G401.6 (cell line): Measurements from ENCODE around the gene PPP4R2.
A peak's percentile ranks its signal among the peaks of the same experiment; 100 is the strongest.
"Not testable (repeated sequence)": the region's sequence is repeated elsewhere in the genome, so short reads cannot be mapped to it uniquely, and the experiment has no call there.

Source experiments
- FAIRE-seq: peaks from 2 replicates; lab custom pipeline; 2012; peaks lifted over from hg19 to GRCh38; lab: Jason Lieb, UNC

PPP4R2 gene

GRCh38 chr3:72977060-72977808, 19.4 kb upstream of the PPP4R2 start:
- peak; percentile 8 for FAIRE-seq

- no peak for FAIRE-seq
Observed at GRCh38 chr3:72982609-72983366, 13.8 kb upstream of the PPP4R2 start.

GRCh38 chr3:72985576-72985975, 11.0 kb upstream of the PPP4R2 start:
- FAIRE-seq = no peak

GRCh38 chr3:72990701-72991395, 5.8 kb upstream of the PPP4R2 start:
- FAIRE-seq = no peak

GRCh38 chr3:72991522-72991921, 5.1 kb upstream of the PPP4R2 start:
- FAIRE-seq = no peak

GRCh38 chr3:72993391-72993790, 3.2 kb upstream of the PPP4R2 start:
- FAIRE-seq = no peak

GRCh38 chr3:72995337-72995736, 1.3 kb upstream of the PPP4R2 start:
- no peak for FAIRE-seq

GRCh38 chr3:72996121-72996472, 514 bp upstream of the PPP4R2 start:
- FAIRE-seq = no peak

GRCh38 chr3:72997421-72997961, 880 bp downstream of the PPP4R2 start:
- FAIRE-seq = peak; percentile 60

GRCh38 chr3:72998466-72998865, 1.9 kb downstream of the PPP4R2 start:
- FAIRE-seq = no peak

GRCh38 chr3:72999951-73000350, 3.3 kb downstream of the PPP4R2 start:
- no peak for FAIRE-seq

- FAIRE-seq = not testable (repeated sequence)
Observed at GRCh38 chr3:73003050-73003449, 6.4 kb downstream of the PPP4R2 start.

GRCh38 chr3:73004316-73004715, 7.7 kb downstream of the PPP4R2 start:
- no peak for FAIRE-seq

GRCh38 chr3:73007992-73008712, 11.5 kb downstream of the PPP4R2 start:
- no peak for FAIRE-seq

GRCh38 chr3:73009008-73009407, 12.4 kb downstream of the PPP4R2 start:
- no peak for FAIRE-seq

GRCh38 chr3:73009750-73010149, 13.1 kb downstream of the PPP4R2 start:
- FAIRE-seq = no peak

- FAIRE-seq = no peak
Observed at GRCh38 chr3:73010158-73010557, 13.5 kb downstream of the PPP4R2 start.

- FAIRE-seq = no peak
Observed at GRCh38 chr3:73018298-73018697, 21.7 kb downstream of the PPP4R2 start.

GRCh38 chr3:73018790-73019441, 22.3 kb downstream of the PPP4R2 start:
- FAIRE-seq = no peak

- no peak for FAIRE-seq
Observed at GRCh38 chr3:73021301-73021835, 24.8 kb downstream of the PPP4R2 start.

- FAIRE-seq = no peak
Observed at GRCh38 chr3:73024836-73025235, 28.2 kb downstream of the PPP4R2 start.
